Thoracic aorta (tissue), 2 donors: Measurements from ENCODE around the gene IL4R. TPM values are rescaled to one million over a fixed set of nuclear protein-coding genes. Genes with fewer than 3 reads are reported as not detected.

Experiments
- ATAC-seq: fragments of 150-250 bp; one replicate; pipeline ENCODE4 v1.8.0; 2017; ENCODE audit warnings: low read depth; ENCODE audit not compliant: insufficient number of reproducible peaks, low FRiP score
- DNase-seq: peaks from one replicate; pipeline ENCODE4 v3.0.0-alpha.2; 2020; ENCODE audit warnings: low spot score
- H3K27ac ChIP-seq, 2 donors: fragments of 200-600 bp; sonication (generic); 1 replicate in 1 of 2; 2 replicates in 1 of 2; pipeline ENCODE4 v1.5.1; 2016; ENCODE audit warnings: mild to moderate bottlenecking in 2 of 2, moderate library complexity in 2 of 2
- H3K27me3 ChIP-seq: fragments of 200-600 bp; sonication (generic); replicated peaks from 2 replicates; pipeline ENCODE4 v1.6.0; 2016; ENCODE audit warnings: mild to moderate bottlenecking; ENCODE audit not compliant: insufficient read depth
- H3K36me3 ChIP-seq: fragments of 200-600 bp; sonication (generic); one replicate; pipeline ENCODE4 v1.5.1; 2016
- H3K4me1 ChIP-seq, 2 donors: fragments of 200-600 bp; sonication (generic); 1 replicate in 1 of 2; 2 replicates in 1 of 2; pipeline versions ENCODE4 v1.5.1 to v1.6.0; 2016; ENCODE audit warnings: low read depth in 2 of 2, mild to moderate bottlenecking in 1 of 2; ENCODE audit not compliant: control insufficient read depth in 1 of 2
- H3K4me3 ChIP-seq: fragments of 200-600 bp; sonication (generic); 2 replicates; pipeline ENCODE4 v1.5.1; 2016; ENCODE audit warnings: mild to moderate bottlenecking
- H3K9me3 ChIP-seq: fragments of 200-600 bp; sonication (generic); 2 replicates; pipeline ENCODE4 v1.5.1; 2016
- total RNA-seq, 2 donors: library from RNA; depleted of rRNA; stranded (reverse); fragments of >200 nt; gene quantifications; one replicate each; pipeline versions ENCODE4 v1.1.0 to v1.2.3, GENCODE V29; 2016
- TF ChIP-seq, protein P1 (sequence below): fragments of 200-600 bp; sonication (generic); IDR thresholded peaks from one replicate; pipeline ENCODE4 v1.5.1; 2019; ENCODE audit warnings: antibody characterized with exemption

The IL4R gene
- total RNA-seq, 2 donors from 2014 or later: 46.2 to 148 TPM

DNA sequence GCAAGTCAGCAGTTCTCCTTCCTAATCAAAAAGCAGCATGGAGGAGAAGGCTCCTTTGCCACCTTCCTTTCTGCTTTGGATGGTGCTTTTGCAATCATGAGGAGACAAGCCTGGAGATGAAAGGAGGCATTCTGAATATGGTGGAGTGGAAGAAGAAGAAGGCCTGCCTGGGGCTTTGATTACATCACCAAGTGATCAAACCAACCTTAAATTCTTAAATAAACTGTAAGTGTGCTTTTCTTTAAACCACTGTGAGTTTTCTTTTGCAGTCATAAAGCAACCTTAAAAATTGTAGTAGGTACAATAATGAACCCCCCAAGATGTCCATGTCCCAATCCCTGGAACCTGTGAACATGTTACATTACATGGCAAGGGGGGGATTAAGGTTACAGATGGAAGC is 56.5 kb downstream of the IL4R start:
- DNase-seq: no peak
- ATAC-seq: no peak
- no peaks in the 10 kb centered on the region for H3K36me3 ChIP-seq
- TF ChIP-seq, protein P1, sequence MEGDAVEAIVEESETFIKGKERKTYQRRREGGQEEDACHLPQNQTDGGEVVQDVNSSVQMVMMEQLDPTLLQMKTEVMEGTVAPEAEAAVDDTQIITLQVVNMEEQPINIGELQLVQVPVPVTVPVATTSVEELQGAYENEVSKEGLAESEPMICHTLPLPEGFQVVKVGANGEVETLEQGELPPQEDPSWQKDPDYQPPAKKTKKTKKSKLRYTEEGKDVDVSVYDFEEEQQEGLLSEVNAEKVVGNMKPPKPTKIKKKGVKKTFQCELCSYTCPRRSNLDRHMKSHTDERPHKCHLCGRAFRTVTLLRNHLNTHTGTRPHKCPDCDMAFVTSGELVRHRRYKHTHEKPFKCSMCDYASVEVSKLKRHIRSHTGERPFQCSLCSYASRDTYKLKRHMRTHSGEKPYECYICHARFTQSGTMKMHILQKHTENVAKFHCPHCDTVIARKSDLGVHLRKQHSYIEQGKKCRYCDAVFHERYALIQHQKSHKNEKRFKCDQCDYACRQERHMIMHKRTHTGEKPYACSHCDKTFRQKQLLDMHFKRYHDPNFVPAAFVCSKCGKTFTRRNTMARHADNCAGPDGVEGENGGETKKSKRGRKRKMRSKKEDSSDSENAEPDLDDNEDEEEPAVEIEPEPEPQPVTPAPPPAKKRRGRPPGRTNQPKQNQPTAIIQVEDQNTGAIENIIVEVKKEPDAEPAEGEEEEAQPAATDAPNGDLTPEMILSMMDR: no peak
- no peaks in the 10 kb centered on the region for H3K9me3 ChIP-seq
- no peak overlapping the region for H3K27ac ChIP-seq
- H3K27me3 ChIP-seq: no peaks in the 10 kb centered on the region
- peaks cover 8 to 10% of the 10 kb centered on the region in 2 donors for H3K4me1 ChIP-seq
- H3K4me3 ChIP-seq: no peak overlapping the region

DNA sequence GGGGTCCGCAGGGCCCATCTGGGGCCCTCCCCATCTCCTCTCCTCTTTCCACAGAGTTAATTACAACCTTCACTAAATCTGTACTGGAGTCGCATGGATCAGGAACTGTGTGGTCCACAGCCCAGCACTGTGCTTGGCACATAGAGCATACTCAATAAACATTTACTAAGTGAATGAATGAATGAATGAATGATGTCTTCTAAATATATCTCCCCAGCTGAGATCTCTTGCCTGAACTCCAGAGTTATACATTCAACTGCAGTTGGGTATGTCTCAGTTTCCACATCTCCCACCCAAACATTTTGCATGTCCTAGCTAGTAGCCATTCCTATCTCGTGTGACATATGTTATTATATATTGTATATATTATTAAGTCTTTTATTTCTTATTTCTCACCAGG is 59.5 kb downstream of the IL4R start:
- Histone ChIP-seq H3K9me3 (no peaks in the 10 kb centered on the region), H3K36me3 (no peaks in the 10 kb centered on the region), H3K27ac (no peak overlapping the region), H3K4me1 (peaks cover 0 to 4% of the 10 kb centered on the region in 2 donors), H3K27me3 (no peaks in the 10 kb centered on the region), H3K4me3 (no peak overlapping the region)
- no peak for ATAC-seq
- TF ChIP-seq, protein P1: no peak
- DNase-seq: no peak

DNA sequence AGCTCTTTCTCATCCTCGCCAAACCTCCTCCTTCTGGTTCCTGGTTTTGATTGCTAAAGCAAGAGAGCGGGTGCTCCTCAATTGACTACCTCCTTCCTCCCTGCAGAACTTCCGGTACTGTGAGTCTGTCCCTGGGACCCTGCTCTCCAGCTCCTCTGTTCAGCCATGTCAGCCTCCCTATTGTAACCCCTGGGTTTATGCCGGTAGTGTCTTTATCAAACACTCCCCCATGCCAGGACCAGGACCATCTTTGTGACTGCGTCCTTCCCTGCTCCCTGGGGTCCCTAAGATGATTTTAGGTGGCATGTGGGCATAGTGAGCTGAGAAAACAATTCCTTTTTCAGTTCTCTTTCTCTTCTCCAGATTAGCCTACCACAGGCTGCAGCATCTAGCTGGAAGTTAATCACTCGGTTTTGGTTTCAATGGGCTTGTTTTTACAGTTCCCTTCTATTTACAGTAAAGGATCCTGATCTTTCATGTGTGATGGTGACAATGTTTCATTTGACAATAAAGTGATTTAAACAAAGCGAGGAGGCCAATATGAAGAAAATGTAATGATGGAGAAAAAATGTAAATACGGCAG is 60.5 kb downstream of the IL4R start:
- ATAC-seq (no peak), DNase-seq (no peak)
- Histone ChIP-seq H3K36me3 (no peaks in the 10 kb centered on the region), H3K27ac (peak overlapping the region in 1 of 2 donors; percentile 34), H3K9me3 (no peaks in the 10 kb centered on the region), H3K4me1 (peaks cover 0 to 4% of the 10 kb centered on the region in 2 donors), H3K27me3 (no peaks in the 10 kb centered on the region), H3K4me3 (no peak overlapping the region)
- TF ChIP-seq, protein P1: no peak

DNA sequence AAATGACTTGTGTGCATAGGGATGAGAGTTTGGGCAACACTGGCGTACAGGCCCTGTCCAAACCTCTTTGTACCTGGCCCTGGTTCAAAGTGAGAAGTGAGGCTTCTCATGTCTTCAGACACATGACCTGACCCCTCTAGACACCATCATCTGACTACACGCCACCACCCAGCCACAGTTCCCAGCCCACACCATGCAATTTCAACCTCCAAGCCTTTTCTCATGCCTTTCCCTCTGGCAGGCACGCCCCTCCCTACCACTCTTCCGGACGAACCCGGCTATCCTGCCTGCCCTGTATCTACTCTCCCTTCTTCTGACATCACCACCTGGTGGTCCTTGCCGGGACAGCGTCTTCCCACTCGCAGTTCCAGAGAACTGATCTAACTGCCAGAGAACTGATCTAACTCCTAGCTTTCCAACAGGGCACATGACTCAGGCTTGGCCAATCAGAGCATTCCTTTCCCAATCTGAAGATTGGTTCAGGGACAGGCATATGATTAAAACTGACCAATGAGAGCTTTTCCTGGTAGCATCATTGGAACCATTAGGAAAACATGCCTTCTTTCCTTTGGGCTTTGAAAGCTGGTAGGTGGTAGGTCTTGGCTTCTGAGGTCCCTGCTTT is 61.1 kb downstream of the IL4R start:
- Histone ChIP-seq H3K27ac (peak overlapping the region in 1 of 2 donors; percentile 9), H3K27me3 (no peaks in the 10 kb centered on the region), H3K4me3 (peak overlapping the region; percentile 28), H3K4me1 (peaks cover 0 to 4% of the 10 kb centered on the region in 2 donors), H3K36me3 (no peaks in the 10 kb centered on the region), H3K9me3 (no peaks in the 10 kb centered on the region)
- ATAC-seq: peak; percentile 59
- TF ChIP-seq, protein P1: peak; percentile 30
- peak; percentile 36 for DNase-seq

DNA sequence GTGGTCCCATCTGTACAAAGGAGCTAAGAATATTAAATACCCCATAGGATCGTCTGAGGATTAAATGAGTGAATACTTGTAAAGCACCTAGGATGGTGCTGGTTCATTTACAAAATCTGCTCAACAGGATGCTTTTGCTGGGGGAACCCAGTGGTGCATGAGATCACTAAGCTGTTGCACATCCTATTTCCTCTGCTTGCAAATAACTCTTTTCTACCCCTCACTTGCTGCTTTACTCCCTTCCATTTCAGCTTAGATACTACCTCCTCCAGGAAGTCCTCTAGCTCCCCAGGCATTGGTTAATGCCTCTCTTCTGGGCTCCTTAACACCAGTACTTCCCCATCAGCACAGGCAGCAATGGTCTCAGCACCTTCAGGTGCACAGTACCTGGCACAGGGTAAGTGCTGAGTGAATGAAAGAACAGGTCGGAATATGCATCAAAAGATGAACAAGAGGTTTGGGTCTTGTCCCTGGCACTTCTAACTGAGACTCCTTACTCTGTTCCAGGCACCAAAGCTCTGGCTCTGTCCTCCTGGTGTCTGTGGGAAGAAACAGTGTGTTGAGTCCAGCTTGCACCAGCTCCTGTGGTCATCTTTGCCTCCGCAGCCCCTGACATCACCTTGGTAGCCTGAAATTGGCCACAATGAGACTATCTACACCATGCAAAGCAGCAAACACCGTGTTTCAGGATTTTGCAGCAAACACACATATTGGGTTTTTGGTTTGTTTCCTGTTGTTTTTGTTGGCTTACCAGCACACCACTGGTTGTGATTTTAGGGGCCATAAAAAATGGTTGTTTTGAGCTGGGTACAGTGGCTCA is 64.1 kb downstream of the IL4R start:
- H3K27me3 ChIP-seq: no peaks in the 10 kb centered on the region
- peaks cover 0 to 4% of the 10 kb centered on the region in 2 donors for H3K4me1 ChIP-seq
- ATAC-seq (no peak), DNase-seq (no peak)
- H3K36me3 ChIP-seq: no peaks in the 10 kb centered on the region
- H3K4me3 ChIP-seq: no peak overlapping the region
- TF ChIP-seq, protein P1: no peak
- H3K9me3 ChIP-seq: no peaks in the 10 kb centered on the region
- no peak overlapping the region for H3K27ac ChIP-seq
